ENCODE measurements around the gene TRIM8. TPM values are rescaled to one million over a fixed set of nuclear protein-coding genes. Genes with fewer than 3 reads are reported as not detected.
A peak's percentile ranks its signal among the peaks of the same experiment; 100 is the strongest.

TRIM8 gene
- total RNA-seq, 2 experiments from 2014 or later, result 18.8 to 20.0 TPM

- Mint-ChIP-seq H3K27me3 (ENCODE audit: low read depth) (no peaks in the 10 kb centered on the region), H3K36me3 (ENCODE audit: low read depth) (peaks cover 8% of the 10 kb centered on the region), H3K4me3 (peak overlapping the region; percentile 22), H3K4me1 (ENCODE audit: low read depth) (peaks cover 69% of the 10 kb centered on the region), H3K9me3 (no peaks in the 10 kb centered on the region), H3K27ac (peak overlapping the region; percentile 51)
- no peak for DNase-seq
- CTCF ChIA-PET, result no interaction called here
- intact Hi-C loops (cut with micrococcal nuclease), result loop anchor here (5.0 to 10.0 kb wide), 5 partner anchors 196 to 1294 kb away; partner anchors contain the start of genes BTRC, C10orf95, NT5C2 and TAF5
These were observed 4.1 kb downstream of the TRIM8 start for GRCh38 chr10:102648269-102648888.

GRCh38 chr10:102648889-102649796 lies 4.9 kb downstream of the TRIM8 start:
- CTCF ChIA-PET, result interaction anchor here (0.6 to 1.4 kb wide), 2 partner anchors 21 to 23 kb away, joined by 4 to 5 read pairs; no protein-coding TSS in a partner anchor
- peaks cover 10% of the 10 kb centered on the region for H3K36me3 Mint-ChIP-seq (ENCODE audit: low read depth)
- H3K27ac Mint-ChIP-seq, result peak overlapping the region; percentile 68
- DNase-seq, result peak; percentile 61
- peak overlapping the region; percentile 22 for H3K4me3 Mint-ChIP-seq
- intact Hi-C loops (cut with micrococcal nuclease), result loop anchor here (5.0 to 10.0 kb wide), 5 partner anchors 197 to 1294 kb away; partner anchors contain the start of genes BTRC, C10orf95, NT5C2 and TAF5
- H3K27me3 Mint-ChIP-seq (ENCODE audit: low read depth), result no peaks in the 10 kb centered on the region
- H3K9me3 Mint-ChIP-seq, result no peaks in the 10 kb centered on the region
- peaks cover 73% of the 10 kb centered on the region for H3K4me1 Mint-ChIP-seq (ENCODE audit: low read depth)

DNA sequence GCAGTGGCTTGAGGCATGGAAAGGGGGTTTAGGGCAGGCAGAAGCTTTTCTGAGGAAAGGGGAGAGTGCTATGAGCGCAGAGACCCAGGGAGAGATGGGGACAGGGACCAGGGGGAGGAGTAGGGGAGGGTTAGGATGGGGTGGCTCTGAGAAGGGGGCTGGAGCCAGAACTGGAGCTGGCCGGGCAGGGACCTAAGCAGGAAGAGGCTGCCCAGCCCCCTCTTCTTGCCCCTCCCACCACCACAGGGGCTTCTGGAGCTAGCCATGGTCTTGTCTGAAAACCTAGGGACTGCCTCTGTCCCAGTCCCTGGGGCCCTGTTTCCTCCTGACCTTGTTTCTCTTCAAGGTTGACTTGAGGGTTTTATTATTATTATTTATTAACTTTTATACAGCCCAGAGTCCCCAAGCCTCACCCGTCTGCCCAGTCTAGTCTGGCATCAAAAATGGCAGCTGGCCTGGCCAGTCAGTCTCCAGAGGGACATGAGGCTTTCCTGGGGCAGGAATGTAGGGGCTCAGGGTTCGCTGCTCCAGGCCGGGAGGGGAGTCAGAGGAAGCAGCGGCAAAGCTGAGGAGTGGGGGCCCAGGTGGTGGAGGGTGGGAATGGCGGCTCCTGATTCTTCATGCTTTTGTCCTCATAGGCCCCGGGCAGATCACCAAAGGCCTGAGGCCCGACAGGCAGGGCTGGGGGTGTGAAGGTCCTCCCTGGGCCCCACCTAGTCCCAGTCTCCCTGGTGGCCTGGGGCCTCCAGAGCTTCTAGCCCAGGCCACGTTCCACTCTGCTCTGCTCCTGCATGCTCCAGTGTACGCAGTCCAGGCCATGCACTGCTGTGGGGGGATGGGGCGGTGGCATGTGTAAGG lies 5.7 kb downstream of the TRIM8 start:
- CTCF ChIA-PET, result interaction anchor here (0.6 to 1.4 kb wide), 3 partner anchors 20 to 63 kb away, joined by 4 to 5 read pairs (median 5); no protein-coding TSS in a partner anchor
- intact Hi-C loops (cut with micrococcal nuclease), result loop anchor here (5.0 to 10.0 kb wide), 5 partner anchors 198 to 1295 kb away; partner anchors contain the start of genes BTRC, C10orf95, NT5C2 and TAF5
- Mint-ChIP-seq H3K9me3 (no peaks in the 10 kb centered on the region), H3K4me1 (ENCODE audit: low read depth) (peaks cover 73% of the 10 kb centered on the region), H3K27ac (peak overlapping the region; percentile 52), H3K4me3 (no peak overlapping the region), H3K36me3 (ENCODE audit: low read depth) (peaks cover 10% of the 10 kb centered on the region), H3K27me3 (ENCODE audit: low read depth) (no peaks in the 10 kb centered on the region)
- DNase-seq, result no peak

- Mint-ChIP-seq H3K27me3 (ENCODE audit: low read depth) (no peaks in the 10 kb centered on the region), H3K9me3 (no peaks in the 10 kb centered on the region), H3K4me1 (ENCODE audit: low read depth) (peaks cover 73% of the 10 kb centered on the region), H3K36me3 (ENCODE audit: low read depth) (peaks cover 10% of the 10 kb centered on the region), H3K4me3 (no peak overlapping the region), H3K27ac (peak overlapping the region; percentile 26)
- intact Hi-C loops (cut with micrococcal nuclease), result no loop called here
- CTCF ChIA-PET, result interaction anchor here (0.6 kb wide), 1 partner anchor 62 kb away, joined by 5 read pairs; no protein-coding TSS in a partner anchor
- no peak for DNase-seq
These were observed 6.6 kb downstream of the TRIM8 start for GRCh38 chr10:102650655-102651454.

DNA sequence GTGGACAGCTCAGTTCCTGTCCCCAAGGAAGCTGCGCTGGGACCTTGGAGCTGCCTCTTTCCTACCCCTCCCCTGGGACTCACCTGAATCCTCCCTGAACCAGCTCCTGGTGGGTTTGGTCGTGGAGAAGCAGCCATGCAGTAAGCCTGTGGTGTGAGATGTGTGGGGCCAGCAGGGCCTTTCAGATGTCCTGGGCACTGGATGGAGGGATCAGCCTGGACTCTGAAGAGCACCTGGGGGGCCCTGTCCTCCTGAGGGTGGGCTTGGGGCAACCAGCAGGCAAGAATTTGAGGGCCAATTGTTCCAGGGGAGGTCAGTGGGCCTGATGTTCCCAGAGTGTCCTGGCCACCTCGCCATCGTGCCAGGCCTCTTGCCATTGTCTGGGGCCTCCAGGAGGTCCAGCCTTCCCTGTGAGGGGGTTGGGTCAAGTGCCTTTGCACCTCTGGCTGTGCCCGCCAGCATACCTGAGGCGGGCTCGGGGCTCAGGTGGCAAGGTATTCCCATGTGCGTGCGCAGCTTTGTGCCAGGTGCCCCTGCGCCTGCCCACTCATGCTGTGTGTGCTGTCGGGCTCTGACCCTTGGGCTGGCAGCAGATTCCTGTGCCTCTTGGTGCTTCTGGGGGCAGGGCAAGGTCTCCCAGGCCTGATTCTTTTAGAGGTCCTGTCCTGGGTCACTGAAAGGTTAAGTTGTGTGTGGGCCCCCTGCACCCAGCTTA lies 7.3 kb downstream of the TRIM8 start:
- peaks cover 67% of the 10 kb centered on the region for H3K4me1 Mint-ChIP-seq (ENCODE audit: low read depth)
- H3K4me3 Mint-ChIP-seq, result no peak overlapping the region
- peaks cover 8% of the 10 kb centered on the region for H3K36me3 Mint-ChIP-seq (ENCODE audit: low read depth)
- no peak for DNase-seq
- H3K27me3 Mint-ChIP-seq (ENCODE audit: low read depth), result no peaks in the 10 kb centered on the region
- H3K27ac Mint-ChIP-seq, result peak overlapping the region; percentile 76
- no peaks in the 10 kb centered on the region for H3K9me3 Mint-ChIP-seq
- CTCF ChIA-PET, result no interaction called here
- intact Hi-C loops (cut with micrococcal nuclease), result no loop called here

DNA sequence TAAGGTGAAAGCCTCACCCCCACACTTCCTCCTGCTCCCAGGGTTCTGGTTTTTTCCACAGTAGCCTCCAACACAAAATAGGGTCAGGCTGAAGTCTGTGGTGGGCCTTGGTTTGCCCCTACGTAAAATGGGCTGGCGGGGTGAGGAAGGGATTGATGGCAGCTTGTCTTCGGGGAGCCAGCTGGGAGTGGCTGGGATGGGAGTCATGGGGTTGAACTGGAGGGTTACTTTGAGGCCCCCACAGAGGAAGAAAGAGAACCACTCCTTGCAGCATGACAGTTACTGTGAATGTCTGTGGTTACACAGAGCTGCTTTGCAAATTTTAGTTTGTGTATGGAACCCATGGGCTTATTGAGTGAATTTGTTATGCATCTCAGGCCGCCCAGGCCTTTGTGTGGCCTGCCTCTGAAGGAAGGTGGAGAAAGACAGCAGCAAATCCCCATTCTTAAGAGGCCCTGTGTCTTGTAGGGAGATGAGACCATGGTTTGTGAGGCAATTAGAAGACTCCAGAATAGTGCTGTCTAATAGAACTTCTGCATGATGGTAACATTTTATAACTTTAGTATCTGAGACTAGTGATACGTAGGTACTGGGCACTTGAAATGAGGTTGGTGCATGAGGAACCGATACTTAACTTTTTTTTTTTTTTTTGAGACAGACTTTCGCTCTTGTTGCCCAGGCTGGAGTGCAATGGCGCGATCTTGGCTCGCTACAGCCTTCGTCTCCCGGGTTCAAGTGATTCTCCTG lies 8.1 kb downstream of the TRIM8 start:
- Mint-ChIP-seq H3K27ac (peak overlapping the region; percentile 76), H3K4me1 (ENCODE audit: low read depth) (peaks cover 60% of the 10 kb centered on the region), H3K36me3 (ENCODE audit: low read depth) (peaks cover 10% of the 10 kb centered on the region), H3K4me3 (no peak overlapping the region), H3K27me3 (ENCODE audit: low read depth) (no peaks in the 10 kb centered on the region), H3K9me3 (no peaks in the 10 kb centered on the region)
- no peak for DNase-seq
- intact Hi-C loops (cut with micrococcal nuclease), result no loop called here
- CTCF ChIA-PET, result no interaction called here

DNA sequence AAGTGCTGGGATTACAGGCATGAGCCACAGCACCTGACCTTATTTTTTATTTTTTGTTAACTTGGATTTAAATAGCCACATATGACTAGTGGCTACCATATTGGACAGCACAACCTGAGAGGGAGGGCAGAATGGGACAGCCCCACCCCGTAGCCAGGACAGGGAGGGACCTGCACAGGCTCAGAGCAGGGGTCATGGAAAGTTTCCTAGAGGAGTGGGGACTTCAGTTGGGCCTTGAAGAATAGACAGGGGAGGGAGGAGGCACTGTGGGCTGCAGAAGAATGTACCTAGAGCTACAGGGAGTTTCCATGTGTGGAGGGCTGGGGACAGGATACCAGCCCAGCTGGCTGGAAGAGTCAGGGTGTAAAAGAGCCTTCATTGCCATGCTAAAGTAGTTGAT lies 8.8 kb downstream of the TRIM8 start:
- Mint-ChIP-seq H3K36me3 (ENCODE audit: low read depth) (peaks cover 12% of the 10 kb centered on the region), H3K9me3 (no peaks in the 10 kb centered on the region), H3K27me3 (ENCODE audit: low read depth) (no peaks in the 10 kb centered on the region), H3K4me1 (ENCODE audit: low read depth) (peaks cover 59% of the 10 kb centered on the region), H3K27ac (peak overlapping the region; percentile 76), H3K4me3 (no peak overlapping the region)
- no peak for DNase-seq
- CTCF ChIA-PET, result no interaction called here
- intact Hi-C loops (cut with micrococcal nuclease), result no loop called here

DNA sequence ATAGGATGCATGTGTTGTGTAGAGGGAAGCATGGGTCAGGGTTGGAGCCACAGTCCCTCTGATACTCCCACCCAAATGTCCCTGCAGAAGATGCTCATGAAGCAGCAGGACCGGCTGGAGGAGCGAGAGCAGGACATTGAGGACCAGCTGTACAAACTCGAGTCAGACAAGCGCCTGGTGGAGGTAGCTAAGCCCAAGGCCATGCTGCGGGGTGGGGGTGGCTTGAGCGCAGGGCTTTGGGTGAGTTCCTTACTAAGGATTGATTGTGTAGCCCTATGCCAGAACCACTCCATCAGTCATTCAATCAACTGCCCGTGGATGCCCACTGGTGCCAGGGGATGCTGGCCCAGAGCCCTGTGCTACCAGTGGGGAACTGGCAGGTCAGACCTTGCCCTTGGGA lies 10.3 kb downstream of the TRIM8 start:
- no peak for DNase-seq
- peaks cover 53% of the 10 kb centered on the region for H3K4me1 Mint-ChIP-seq (ENCODE audit: low read depth)
- H3K4me3 Mint-ChIP-seq, result no peak overlapping the region
- H3K36me3 Mint-ChIP-seq (ENCODE audit: low read depth), result peaks cover 13% of the 10 kb centered on the region
- CTCF ChIA-PET, result interaction anchor here (0.9 to 2.9 kb wide), 3 partner anchors 9 to 40 kb away, joined by 3 to 10 read pairs (median 4); partner anchors contain the start of gene TRIM8
- no peaks in the 10 kb centered on the region for H3K27me3 Mint-ChIP-seq (ENCODE audit: low read depth)
- no peak overlapping the region for H3K27ac Mint-ChIP-seq
- intact Hi-C loops (cut with micrococcal nuclease), result no loop called here
- H3K9me3 Mint-ChIP-seq, result no peaks in the 10 kb centered on the region

GRCh38 chr10:102654969-102655368 lies 10.7 kb downstream of the TRIM8 start:
- intact Hi-C loops (cut with micrococcal nuclease), result no loop called here
- no peaks in the 10 kb centered on the region for H3K9me3 Mint-ChIP-seq
- no peak overlapping the region for H3K4me3 Mint-ChIP-seq
- CTCF ChIA-PET, result interaction anchor here (2.9 kb wide), 1 partner anchor 9 kb away, joined by 10 read pairs; the partner anchor contains the start of gene TRIM8
- no peaks in the 10 kb centered on the region for H3K27me3 Mint-ChIP-seq (ENCODE audit: low read depth)
- no peak for DNase-seq
- H3K4me1 Mint-ChIP-seq (ENCODE audit: low read depth), result peaks cover 52% of the 10 kb centered on the region
- peaks cover 13% of the 10 kb centered on the region for H3K36me3 Mint-ChIP-seq (ENCODE audit: low read depth)
- H3K27ac Mint-ChIP-seq, result no peak overlapping the region

GRCh38 chr10:102656026-102656425 lies 11.7 kb downstream of the TRIM8 start:
- intact Hi-C loops (cut with micrococcal nuclease), result no loop called here
- Mint-ChIP-seq H3K27me3 (ENCODE audit: low read depth) (no peaks in the 10 kb centered on the region), H3K27ac (no peak overlapping the region), H3K36me3 (ENCODE audit: low read depth) (peaks cover 13% of the 10 kb centered on the region), H3K4me3 (no peak overlapping the region), H3K4me1 (ENCODE audit: low read depth) (peaks cover 49% of the 10 kb centered on the region), H3K9me3 (no peaks in the 10 kb centered on the region)
- CTCF ChIA-PET, result interaction anchor here (0.5 to 2.9 kb wide), 2 partner anchors 11 to 596 kb away, joined by 4 to 10 read pairs; partner anchors contain the start of gene TRIM8
- DNase-seq, result no peak

Measured in activated naive CD4-positive, alpha-beta T cell treated with anti-CD3 and anti-CD28 coated beads for 36 hours (primary cell).